Stimulated activated CD4-positive, alpha-beta T cell treated with anti-CD3 and anti-CD28 coated beads, TNF-alpha, amount 100 ng/mL, for 4 hours (primary cell): ENCODE measurements around the gene CFAP410.
"Not testable (repeated sequence)": the region's sequence is repeated elsewhere in the genome, so short reads cannot be mapped to it uniquely, and the experiment has no call there.

Source experiments
- DNase-seq, 3 experiments: peaks; one replicate each; pipeline ENCODE4 v3.0.0-alpha.2; 2020; ENCODE audit warnings: low read depth in 3 of 3

The CFAP410 gene

DNA sequence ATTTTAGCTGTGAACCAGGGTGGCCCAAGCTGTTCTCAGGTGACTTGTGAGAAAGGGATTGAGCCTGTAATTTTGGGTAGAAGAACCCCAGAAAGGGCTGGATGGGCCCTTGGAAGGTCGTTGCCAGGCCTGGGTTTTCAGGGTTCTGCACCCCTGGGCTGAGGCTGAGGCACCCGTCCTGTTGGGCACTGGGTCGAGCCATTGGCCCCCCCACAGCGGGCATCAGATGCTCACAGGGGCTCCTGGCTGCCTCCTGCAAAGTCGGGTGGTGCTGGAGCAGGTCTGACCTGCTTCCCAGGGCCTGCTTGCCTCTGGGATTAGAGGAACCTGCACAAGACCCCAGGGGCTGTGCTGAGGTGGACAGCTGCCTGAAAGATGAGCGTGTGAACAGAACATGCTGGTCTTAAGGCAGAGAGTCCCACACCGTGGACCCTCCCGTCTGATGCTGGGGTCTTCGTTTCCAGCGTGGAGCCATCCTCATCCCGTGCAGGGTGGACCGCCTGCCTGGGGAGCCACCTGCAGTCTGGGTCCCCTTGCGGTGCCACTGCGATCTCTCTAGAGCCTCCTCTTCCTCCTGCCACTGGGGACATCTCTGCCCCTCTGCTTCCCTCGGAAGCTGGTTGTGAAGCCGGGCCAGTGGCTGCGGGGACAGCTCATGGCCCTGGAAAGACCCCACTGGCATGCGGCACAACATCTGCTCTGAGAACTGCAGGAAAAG is 12.5 kb upstream of the CFAP410 start:
- DNase-seq, result no peak

DNA sequence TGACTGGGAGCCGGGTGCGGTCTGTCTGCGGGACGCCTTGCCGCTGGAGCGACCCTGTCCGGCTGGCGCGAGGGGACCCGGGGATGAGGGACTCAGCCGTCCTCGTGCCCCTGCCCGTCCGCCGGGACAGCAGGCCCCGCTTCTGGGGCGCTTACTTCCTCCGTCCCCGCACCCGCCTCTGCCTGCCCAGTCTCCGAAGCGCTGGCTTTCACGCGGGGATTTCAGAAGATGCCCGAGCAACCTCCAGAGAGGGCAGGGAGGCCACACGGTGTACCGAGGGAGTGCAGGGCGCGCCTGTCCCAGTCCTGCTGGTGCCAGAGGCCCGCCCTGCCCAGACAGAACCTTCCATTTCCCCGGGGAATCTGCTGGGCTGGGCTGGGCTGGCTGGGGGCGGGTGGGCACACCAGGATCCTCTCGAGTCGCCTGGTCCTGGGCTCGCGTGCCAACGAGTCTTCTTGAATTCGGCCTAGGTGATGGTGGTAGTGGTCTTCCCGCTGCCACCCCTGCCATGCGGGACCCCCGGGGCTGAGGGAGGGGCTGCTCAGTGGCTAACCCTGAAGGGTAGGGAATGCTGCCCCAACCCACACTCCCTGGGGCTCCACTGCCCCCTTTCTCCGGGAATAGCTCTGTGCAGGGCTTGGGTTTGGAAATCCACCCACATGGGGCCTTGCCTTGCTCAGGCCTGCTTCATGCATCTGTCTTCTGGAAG is 11.7 kb upstream of the CFAP410 start:
- DNase-seq, result no peak

GRCh38 chr21:44349847-44350772 is 10.9 kb upstream of the CFAP410 start:
- no peak for DNase-seq

DNA sequence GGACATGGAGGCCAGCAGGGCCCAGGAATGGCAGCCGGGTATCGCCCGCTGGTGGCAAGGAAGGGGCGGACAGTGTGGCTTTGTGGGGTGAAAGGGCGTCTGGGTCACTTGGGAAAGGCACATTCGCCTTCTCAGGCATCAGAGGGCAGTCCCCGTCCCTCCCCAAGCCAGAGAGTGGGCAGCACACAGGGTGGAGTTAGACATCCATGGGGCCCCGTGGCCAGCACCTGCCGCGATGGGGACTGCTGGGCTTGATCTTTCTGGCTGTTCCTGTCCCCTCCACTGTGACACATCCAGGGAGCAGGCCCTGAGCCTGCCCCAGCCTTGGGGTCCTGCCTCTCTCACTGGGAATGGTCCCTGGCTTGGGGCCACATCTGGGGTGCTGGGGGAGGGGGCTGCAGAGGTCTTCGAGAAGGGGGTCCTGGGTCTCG is 10.2 kb upstream of the CFAP410 start:
- no peak for DNase-seq

DNA sequence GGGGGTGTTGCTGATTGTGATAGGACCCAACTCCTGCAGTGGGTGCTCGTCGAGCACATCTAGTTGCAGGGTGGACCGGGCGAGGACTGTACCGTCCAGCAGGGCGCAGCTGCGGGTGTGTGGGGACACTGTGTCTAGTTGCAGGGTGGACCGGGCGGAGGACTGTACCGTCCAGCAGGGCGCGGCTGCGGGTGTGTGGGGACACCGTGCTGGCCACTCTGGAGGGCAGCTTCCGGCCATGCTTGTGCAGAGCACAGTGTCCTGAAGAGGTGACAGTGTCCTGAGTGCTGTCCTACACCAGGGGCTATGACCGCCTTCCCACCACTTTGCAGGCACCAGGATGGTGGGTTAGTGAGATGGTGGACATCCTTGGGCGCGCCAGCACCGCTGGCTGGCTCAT is 9.7 kb upstream of the CFAP410 start:
- no peak for DNase-seq

- no peak for DNase-seq
Observed at GRCh38 chr21:44347911-44348451, 8.8 kb upstream of the CFAP410 start.

GRCh38 chr21:44345495-44345894 is 6.3 kb upstream of the CFAP410 start:
- no peak for DNase-seq

GRCh38 chr21:44344541-44345183 is 5.5 kb upstream of the CFAP410 start:
- DNase-seq, result no peak

DNA sequence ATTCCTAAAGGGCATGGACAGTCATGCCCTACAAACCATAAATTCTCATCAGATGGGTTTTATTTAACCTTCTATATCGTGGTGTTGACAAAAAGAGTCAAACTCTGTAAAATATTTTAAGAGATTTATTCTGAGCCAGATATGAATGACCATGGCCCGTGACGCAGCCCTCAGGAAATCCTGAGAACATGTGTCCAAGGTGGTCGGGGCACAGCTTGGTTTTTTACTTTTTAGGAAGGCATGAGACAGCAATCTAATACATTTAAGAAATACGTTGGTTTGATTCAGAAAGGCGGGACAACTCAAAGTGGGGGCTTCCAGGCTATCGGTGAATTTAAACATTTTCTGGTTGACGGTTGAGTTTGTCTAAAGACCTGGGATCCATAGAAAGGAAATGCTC is 3.8 kb upstream of the CFAP410 start:
- DNase-seq, result not testable (repeated sequence)

DNA sequence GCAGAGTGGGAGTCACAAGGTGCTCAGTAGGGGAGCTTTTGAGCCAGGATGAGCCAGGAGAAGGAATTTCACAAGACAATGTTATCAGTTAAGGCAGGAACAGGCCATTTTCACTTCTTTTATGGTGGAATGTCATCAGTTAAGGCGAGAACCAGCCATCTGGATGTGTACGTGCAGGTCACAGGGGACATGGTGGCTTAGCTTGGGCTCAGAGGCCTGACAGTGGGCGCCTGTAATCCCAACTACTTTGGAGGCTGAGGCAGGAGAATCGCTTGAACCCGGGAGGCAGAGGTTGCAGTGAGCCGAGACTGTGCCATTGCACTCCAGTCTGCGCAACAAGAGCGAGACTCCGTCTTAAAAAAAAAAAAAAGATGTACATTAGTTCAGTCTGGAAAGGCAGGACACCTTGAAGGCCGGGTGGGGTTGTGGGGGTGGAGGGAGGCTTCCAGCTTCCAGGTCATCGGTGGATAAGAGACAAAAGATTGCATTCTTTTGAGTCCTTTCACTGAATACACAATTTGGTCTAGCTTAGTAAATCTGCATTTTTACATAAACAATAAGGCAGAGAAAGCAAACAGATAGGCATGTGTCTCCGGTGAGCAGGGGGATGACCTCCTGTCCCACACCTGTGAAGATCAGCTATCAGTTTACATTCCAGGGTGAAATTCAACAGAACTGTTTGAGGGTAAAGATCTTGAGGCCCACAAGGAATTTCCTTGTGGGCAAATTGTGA is 2.7 kb upstream of the CFAP410 start:
- DNase-seq, result not testable (repeated sequence)

- DNase-seq, result no peak
Observed at GRCh38 chr21:44337941-44338895, 972 bp downstream of the CFAP410 start.

GRCh38 chr21:44337449-44337848 is 1.7 kb downstream of the CFAP410 start:
- DNase-seq, result no peak

DNA sequence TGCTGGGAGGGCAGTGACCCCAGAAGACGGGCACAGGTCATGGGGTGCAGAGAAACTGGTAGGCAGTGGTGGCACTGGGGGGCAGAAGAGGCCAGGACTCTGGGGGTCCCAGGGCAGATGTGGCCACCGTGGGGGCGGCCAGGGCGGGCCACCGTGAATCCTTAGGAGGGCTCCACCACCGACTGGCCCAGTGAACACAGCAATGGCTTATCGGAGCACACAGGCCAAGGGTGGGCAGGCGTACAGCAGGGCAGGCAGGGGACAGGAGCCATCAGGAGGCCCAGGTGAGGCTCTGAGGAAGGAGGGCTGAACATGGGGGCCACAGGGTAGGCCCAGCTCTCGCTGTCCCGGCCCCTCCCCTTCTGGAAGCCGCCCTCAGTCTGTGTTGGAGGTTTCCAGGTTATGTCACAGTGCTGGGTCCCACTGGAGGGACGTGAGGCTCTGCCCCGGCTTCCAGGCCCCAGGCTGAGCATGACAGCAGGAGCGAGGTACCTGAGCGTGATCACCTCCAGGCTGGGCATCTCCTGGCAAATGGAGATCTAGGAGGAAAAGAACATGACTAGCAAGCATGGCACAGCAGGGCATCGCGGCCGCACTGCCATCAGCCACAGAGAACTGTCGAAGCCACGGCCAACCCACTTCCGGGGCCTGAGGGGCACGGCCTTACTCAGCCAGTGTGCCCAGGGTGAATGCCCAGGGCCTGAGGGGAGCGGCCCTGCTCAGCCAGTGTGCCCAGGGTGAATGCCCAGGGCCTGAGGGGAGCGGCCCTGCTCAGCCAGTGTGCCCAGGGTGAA is 3.7 kb downstream of the CFAP410 start:
- no peak for DNase-seq

DNA sequence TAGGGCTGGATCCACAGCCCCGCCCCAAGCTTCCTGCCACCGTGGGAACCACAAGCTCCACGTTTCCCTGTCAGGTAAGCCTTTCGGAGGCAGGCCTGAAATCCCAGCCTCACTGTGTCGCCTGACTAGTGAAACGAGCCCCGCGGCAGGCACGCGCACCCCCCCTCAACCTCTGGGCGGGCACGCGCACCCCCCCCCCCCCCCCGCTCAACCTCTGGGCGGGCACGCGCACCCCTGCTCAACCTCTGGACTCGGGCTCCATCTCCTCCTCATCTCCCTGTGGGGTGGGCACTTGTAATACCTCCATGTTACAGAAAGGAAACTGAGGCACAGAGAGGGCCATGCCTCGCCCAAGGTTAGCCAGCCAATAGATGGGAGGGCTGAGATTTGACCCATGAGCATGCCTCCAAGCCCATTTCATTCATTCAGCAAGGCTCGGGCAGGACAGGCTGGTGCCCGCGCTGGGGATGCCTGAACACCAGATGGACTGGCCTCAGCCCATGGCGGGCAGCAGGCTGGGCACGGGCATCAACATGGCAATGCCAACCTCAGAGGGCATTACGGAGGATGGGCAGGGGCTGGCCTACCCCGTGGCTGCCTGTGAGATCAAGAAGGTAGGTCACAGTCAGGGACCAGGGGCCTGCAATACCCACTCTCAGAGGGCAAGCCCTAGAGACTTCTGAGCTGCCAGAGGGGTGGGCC is 4.7 kb downstream of the CFAP410 start:
- no peak for DNase-seq

DNA sequence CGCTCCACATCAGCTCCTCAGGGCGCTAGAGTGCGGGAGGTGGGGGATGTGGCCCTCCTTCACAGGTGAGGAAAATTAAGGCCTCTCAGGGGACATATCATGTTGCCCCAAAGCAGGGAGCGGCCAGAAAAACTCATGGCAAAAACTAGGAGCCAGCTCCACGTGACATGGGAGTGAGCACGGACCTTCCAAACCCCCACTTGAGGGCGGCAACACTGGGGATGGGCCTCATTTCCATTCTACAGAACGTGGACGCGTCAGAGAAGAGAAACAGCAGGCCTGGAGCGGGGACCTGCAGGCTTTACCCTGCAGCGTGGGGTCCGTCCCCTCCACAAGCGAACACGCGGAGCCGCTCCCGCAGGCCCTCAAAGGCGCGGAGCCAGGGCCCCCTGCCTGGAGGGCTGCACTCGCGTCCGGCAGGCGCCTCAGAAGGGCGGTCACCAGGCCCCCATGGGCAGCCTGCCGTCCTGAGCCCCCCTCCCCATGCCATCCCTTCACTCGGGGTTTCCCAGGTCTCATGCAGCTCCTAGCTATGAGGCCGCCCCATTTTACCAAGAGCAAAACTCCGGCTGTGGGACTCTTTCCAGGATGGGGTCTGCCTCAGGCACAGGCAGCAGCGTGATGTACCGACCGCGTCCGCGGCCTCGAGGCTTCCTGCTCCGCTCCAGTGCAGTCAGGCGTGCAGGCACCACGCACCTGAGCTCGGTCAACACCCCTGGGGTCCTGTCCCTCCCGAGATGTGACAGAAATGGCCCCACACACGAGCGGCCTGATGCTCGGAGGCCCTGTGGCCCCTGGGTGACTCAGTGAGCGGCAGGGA is 5.5 kb downstream of the CFAP410 start:
- DNase-seq, result no peak

- DNase-seq, result no peak
Observed at GRCh38 chr21:44332965-44333364, 6.2 kb downstream of the CFAP410 start.

DNA sequence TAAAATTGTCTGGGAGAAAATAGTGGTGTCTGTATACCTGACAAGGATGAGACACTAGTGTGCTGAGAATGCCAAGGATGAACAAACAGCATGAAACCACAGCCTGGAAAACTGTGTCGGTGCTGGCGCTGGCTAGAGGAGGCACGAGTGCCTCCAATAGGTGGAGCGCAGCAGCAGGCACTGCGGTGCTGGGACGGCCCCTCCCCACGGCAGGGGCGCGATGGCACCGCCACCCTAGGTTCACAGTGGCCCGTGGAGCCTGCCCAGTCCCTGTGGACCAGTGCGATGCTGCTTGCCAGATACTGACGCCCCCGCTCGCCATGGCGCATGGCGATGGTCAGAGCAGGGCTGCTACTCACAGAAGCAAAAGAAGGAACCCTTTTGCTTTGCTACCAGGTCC is 6.8 kb downstream of the CFAP410 start:
- DNase-seq, result no peak
